ENCODE data around the gene C6.

DNA sequence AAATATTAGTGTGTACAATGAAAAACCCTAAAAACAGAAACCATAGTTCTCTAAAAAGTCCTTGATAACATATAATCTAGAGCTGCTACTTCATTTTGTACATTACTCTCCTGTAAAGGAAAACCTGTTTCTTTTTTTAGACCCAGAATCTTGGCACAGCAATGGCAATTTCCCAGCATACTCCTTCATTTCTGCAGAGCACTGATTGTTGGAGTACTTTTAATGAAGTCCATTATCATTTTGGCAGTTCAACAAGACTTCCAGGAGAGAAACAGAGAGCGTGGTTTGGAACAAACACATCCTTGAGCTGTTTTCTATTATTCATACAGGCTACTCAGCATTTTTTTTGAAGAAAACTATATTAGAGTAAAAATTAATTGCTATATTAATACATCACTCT lies 119.5 kb downstream of the C6 start:
- no peak for TF ChIP-seq EZH2 (IDR thresholded peaks at IDR 0.05)
- TF ChIP-seq POLR2AphosphoS5 (IDR thresholded peaks at IDR 0.05; ENCODE audit: borderline replicate concordance, low read depth, low read length), result no peak
- TF ChIP-seq FOXP2 (optimal IDR thresholded peaks at IDR 0.05; ENCODE audit: control extremely low read depth, extremely low read length, insufficient read depth), result no peak

Data from SK-N-MC (cell line).